ENCODE data around the gene NET1. TPM values are rescaled to one million over a fixed set of nuclear protein-coding genes. Genes with fewer than 3 reads are reported as not detected.

The NET1 gene
- total and polyA plus RNA-seq, 12 donors = 6.0 to 22.6 (median 16.7) TPM

GRCh38 chr10:5497289-5497688 lies 84.9 kb downstream of the NET1 start:
- H3K27me3 ChIP-seq = peaks cover 0 to 6% (median 0%) of the 10 kb centered on the region in 7 donors
- no peak overlapping the region for H3K27ac ChIP-seq
- intact Hi-C loops (cut with DNase I) = no loop called here
- no peaks in the 10 kb centered on the region for H3K36me3 ChIP-seq
- TF ChIP-seq, protein P1, sequence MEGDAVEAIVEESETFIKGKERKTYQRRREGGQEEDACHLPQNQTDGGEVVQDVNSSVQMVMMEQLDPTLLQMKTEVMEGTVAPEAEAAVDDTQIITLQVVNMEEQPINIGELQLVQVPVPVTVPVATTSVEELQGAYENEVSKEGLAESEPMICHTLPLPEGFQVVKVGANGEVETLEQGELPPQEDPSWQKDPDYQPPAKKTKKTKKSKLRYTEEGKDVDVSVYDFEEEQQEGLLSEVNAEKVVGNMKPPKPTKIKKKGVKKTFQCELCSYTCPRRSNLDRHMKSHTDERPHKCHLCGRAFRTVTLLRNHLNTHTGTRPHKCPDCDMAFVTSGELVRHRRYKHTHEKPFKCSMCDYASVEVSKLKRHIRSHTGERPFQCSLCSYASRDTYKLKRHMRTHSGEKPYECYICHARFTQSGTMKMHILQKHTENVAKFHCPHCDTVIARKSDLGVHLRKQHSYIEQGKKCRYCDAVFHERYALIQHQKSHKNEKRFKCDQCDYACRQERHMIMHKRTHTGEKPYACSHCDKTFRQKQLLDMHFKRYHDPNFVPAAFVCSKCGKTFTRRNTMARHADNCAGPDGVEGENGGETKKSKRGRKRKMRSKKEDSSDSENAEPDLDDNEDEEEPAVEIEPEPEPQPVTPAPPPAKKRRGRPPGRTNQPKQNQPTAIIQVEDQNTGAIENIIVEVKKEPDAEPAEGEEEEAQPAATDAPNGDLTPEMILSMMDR (IDR thresholded peaks at IDR 0.05) = no peak
- no peaks in the 10 kb centered on the region for H3K4me1 ChIP-seq
- 86 to 96% methylated on average over 6 of the region's 6 CpGs for WGBS, 2 donors
- no peak for ATAC-seq
- H3K9me3 ChIP-seq = peaks cover 0 to 7% (median 0%) of the 10 kb centered on the region in 11 donors
- DNase-seq = no peak
- no peak overlapping the region for H3K4me3 ChIP-seq

- no peak overlapping the region for H3K4me3 ChIP-seq
- no peaks in the 10 kb centered on the region for H3K9me3 ChIP-seq
- peaks cover 0 to 7% (median 0%) of the 10 kb centered on the region in 7 donors for H3K27me3 ChIP-seq
- TF ChIP-seq, protein P1 (IDR thresholded peaks at IDR 0.05) = no peak
- ATAC-seq (peak in 1 of 8 donors; percentile 22), DNase-seq (no peak)
- intact Hi-C loops (cut with DNase I) = no loop called here
- H3K4me1 ChIP-seq = no peaks in the 10 kb centered on the region
- H3K36me3 ChIP-seq = no peaks in the 10 kb centered on the region
- 92 to 93% methylated on average over 19 of the region's 19 CpGs for WGBS, 2 donors
- H3K27ac ChIP-seq = no peak overlapping the region
Observed at GRCh38 chr10:5497948-5498730, 85.8 kb downstream of the NET1 start.

GRCh38 chr10:5498791-5499492 lies 86.6 kb downstream of the NET1 start:
- WGBS, 2 donors = 92 to 93% methylated on average over 47 to 61 of the region's 61 CpGs
- Histone ChIP-seq H3K4me1 (no peaks in the 10 kb centered on the region), H3K36me3 (no peaks in the 10 kb centered on the region), H3K9me3 (no peaks in the 10 kb centered on the region), H3K27ac (no peak overlapping the region), H3K4me3 (no peak overlapping the region), H3K27me3 (peaks cover 0 to 7% (median 0%) of the 10 kb centered on the region in 7 donors)
- intact Hi-C loops (cut with DNase I) = no loop called here
- DNase-seq (no peak), ATAC-seq (no peak)
- TF ChIP-seq, protein P1 (IDR thresholded peaks at IDR 0.05) = no peak

DNA sequence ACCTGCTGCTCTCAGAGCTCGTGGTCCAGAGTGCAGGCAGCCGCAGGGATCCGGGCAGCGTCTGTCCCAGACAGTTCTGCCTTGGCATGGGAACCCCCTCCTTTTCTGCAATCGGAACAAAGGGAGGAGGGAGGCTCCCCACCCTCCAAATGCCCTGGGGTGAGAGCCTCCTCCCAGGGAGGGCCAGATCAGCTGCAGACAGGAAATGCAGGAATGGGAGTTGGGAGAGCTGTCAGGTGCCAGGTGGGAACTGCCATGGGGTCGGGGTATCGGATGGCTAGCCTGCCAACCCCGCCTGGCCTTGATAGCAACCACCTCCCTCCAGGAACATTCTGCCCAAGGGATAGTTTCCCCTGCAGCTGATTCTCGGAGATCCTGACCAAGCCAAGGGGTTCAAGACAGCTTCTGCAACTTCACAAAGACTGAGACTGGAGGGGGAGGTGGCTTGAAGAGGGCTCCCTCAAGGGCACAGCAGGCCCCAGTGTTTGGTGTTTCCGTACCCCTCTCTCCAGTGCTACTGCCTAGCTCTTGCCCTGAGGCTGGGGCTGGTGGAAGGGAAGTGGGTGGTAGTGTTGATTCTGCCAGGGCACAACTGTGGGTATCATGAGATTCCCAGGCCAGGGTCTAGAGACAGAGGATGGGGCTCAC lies 87.3 kb downstream of the NET1 start, which contains the start of gene CALML5:
Gene CALML5 (minus strand): TSS at position 78 of the 648 bp plus-strand sequence. CDS start 132 bp downstream, outside the sequence.
- 87 to 88% methylated on average over 10 of the region's 10 CpGs for WGBS, 2 donors
- Histone ChIP-seq H3K36me3 (no peaks in the 10 kb centered on the region), H3K4me3 (no peak within 1 kb of the TSS), H3K27ac (no peak within 1 kb of the TSS), H3K9me3 (no peaks in the 10 kb centered on the region), H3K4me1 (no peaks in the 10 kb centered on the region), H3K27me3 (peaks cover 0 to 7% (median 0%) of the 10 kb centered on the region in 7 donors)
- intact Hi-C loops (cut with DNase I) = no loop called here
- no peak for ATAC-seq
- DNase-seq = no peak
- TF ChIP-seq, protein P1 (IDR thresholded peaks at IDR 0.05) = no peak

Data from heart right ventricle (tissue), 16 donors.